ENCODE data around the gene TOR1AIP2.

GRCh38 chr1:179872558-179872957, 5.0 kb downstream of the TOR1AIP2 start:
- TF ChIP-seq CTCF (IDR thresholded peaks at IDR 0.05) = no peak
- no peak for TF ChIP-seq POLR2A (IDR thresholded peaks at IDR 0.05)
- no peak for TF ChIP-seq POLR2AphosphoS5 (IDR thresholded peaks at IDR 0.05)
